ENCODE results near the gene COLEC12. TPM values are rescaled to one million over a fixed set of nuclear protein-coding genes. Genes with fewer than 3 reads are reported as not detected.

Gene COLEC12
- total and polyA plus RNA-seq, 8 donors = 32.9 to 124 (median 103) TPM

GRCh38 chr18:361941-362310 lies 138.6 kb downstream of the COLEC12 start:
- DNase-seq (peak in 1 of 4 donors; percentile 50), ATAC-seq (peak; percentile 71)
- Histone ChIP-seq H3K27me3 (no peaks in the 10 kb centered on the region), H3K4me3 (no peak overlapping the region), H3K27ac (peak overlapping the region in 1 of 2 donors; percentile 50), H3K9me3 (no peaks in the 10 kb centered on the region), H3K36me3 (no peaks in the 10 kb centered on the region), H3K4me1 (peaks cover 9 to 25% of the 10 kb centered on the region in 2 donors)
- TF ChIP-seq CTCF (IDR thresholded peaks at IDR 0.05) = no peak
- intact Hi-C loops (cut with DNase I) = no loop called here

GRCh38 chr18:361100-361732 lies 139.3 kb downstream of the COLEC12 start:
- intact Hi-C loops (cut with DNase I) = no loop called here
- Histone ChIP-seq H3K27ac (no peak overlapping the region), H3K4me1 (peaks cover 9 to 25% of the 10 kb centered on the region in 2 donors), H3K36me3 (no peaks in the 10 kb centered on the region), H3K4me3 (no peak overlapping the region), H3K27me3 (no peaks in the 10 kb centered on the region), H3K9me3 (no peaks in the 10 kb centered on the region)
- no peak for TF ChIP-seq CTCF (IDR thresholded peaks at IDR 0.05)
- ATAC-seq (no peak), DNase-seq (no peak)

GRCh38 chr18:360676-361075 lies 139.8 kb downstream of the COLEC12 start:
- TF ChIP-seq CTCF (IDR thresholded peaks at IDR 0.05) = no peak
- H3K27ac ChIP-seq = no peak overlapping the region
- DNase-seq = no peak
- H3K4me3 ChIP-seq = no peak overlapping the region
- no peaks in the 10 kb centered on the region for H3K27me3 ChIP-seq
- ATAC-seq = no peak
- intact Hi-C loops (cut with DNase I) = no loop called here
- peaks cover 9 to 25% of the 10 kb centered on the region in 2 donors for H3K4me1 ChIP-seq
- no peaks in the 10 kb centered on the region for H3K36me3 ChIP-seq
- no peaks in the 10 kb centered on the region for H3K9me3 ChIP-seq

- H3K27ac ChIP-seq = no peak overlapping the region
- intact Hi-C loops (cut with DNase I) = no loop called here
These were observed 143.7 kb downstream of the COLEC12 start for GRCh38 chr18:356778-357177.

GRCh38 chr18:355678-356077 lies 144.8 kb downstream of the COLEC12 start:
- no peaks in the 10 kb centered on the region for H3K9me3 ChIP-seq
- H3K4me1 ChIP-seq = no peaks in the 10 kb centered on the region
- no peak for ATAC-seq
- H3K27ac ChIP-seq = no peak overlapping the region
- TF ChIP-seq CTCF (IDR thresholded peaks at IDR 0.05) = no peak
- no peak overlapping the region for H3K4me3 ChIP-seq
- no peaks in the 10 kb centered on the region for H3K27me3 ChIP-seq
- DNase-seq = no peak
- intact Hi-C loops (cut with DNase I) = no loop called here
- H3K36me3 ChIP-seq = no peaks in the 10 kb centered on the region

More at GRCh38 chr18:356778-357177, 143.7 kb downstream of the COLEC12 start:
- Histone ChIP-seq H3K4me1 (peaks cover 3 to 5% of the 10 kb centered on the region in 2 donors), H3K4me3 (no peak overlapping the region), H3K9me3 (no peaks in the 10 kb centered on the region), H3K36me3 (no peaks in the 10 kb centered on the region), H3K27me3 (no peaks in the 10 kb centered on the region)
- DNase-seq = no peak
- no peak for TF ChIP-seq CTCF (IDR thresholded peaks at IDR 0.05)
- no peak for ATAC-seq
